ENCODE measurements around the gene ARMCX6. TPM values are rescaled to one million over a fixed set of nuclear protein-coding genes. Genes with fewer than 3 reads are reported as not detected.

Gene ARMCX6
- total RNA-seq, result 24.1 and 32.9 TPM in 2 replicates
- 93.4 and 94.6 TPM in 2 replicates for polyA plus RNA-seq
- 72.7 and 78.9 TPM in 2 replicates for polyA plus RNA-seq (2012)
- 14.0 and 19.0 TPM in 2 replicates for polyA minus RNA-seq (ENCODE audit: low replicate concordance)

DNA sequence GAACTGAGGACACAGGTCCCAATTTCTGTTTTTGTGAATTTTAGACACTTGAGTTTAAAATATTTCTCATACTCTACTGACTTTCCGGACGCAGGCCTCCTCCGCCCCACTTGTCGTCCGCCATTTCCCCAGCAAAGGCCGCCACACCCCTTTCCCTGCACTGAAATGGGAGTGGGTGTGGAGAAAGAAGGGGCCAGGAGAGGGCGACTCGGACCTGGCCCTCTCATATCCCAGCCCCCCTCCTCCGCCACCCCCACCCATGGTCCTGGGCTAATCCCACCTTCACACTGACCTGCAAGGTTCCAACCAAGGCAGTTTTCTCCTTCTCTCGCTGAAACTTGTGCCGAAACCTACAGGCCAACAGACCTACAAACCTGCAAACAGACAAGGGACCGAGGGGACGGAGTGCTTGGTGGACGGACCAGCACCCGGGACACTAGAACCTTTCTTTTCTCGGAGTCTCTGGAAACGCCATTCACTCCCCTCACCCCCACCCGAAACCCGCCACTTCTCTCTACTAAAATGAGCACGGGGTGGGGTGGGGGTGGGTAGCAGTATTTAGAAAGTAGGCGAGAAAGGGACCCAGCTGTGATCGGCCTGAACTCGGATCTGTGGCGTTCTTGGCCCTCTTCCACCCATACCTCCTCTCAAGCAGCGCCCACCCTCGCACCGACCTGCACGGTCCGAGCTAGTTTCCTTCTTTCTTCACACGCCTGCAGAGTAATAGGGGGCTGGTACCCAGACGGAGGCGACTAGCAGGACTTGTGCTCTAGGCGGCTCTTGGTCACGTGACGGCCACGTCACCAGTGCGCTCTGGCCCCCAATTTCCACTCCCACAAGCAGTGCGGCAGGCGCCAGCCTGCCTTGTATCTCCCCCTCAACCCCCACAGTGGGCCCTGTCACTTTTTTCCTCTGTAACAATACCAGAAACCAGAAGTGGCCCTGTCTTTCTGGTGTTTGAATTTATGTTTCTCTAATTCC is at the start of gene ARMCX6:
ARMCX6 (minus strand) TSS at position 790 of the 981 bp plus-strand sequence. CDS start 1,380 bp downstream, outside the sequence.
- no peak for TF ChIP-seq EZH2 (IDR thresholded peaks at IDR 0.05; ENCODE audit: low read length, missing control alignments)
- TF ChIP-seq, protein P1, sequence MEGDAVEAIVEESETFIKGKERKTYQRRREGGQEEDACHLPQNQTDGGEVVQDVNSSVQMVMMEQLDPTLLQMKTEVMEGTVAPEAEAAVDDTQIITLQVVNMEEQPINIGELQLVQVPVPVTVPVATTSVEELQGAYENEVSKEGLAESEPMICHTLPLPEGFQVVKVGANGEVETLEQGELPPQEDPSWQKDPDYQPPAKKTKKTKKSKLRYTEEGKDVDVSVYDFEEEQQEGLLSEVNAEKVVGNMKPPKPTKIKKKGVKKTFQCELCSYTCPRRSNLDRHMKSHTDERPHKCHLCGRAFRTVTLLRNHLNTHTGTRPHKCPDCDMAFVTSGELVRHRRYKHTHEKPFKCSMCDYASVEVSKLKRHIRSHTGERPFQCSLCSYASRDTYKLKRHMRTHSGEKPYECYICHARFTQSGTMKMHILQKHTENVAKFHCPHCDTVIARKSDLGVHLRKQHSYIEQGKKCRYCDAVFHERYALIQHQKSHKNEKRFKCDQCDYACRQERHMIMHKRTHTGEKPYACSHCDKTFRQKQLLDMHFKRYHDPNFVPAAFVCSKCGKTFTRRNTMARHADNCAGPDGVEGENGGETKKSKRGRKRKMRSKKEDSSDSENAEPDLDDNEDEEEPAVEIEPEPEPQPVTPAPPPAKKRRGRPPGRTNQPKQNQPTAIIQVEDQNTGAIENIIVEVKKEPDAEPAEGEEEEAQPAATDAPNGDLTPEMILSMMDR (conservative IDR thresholded peaks at IDR 0.05 in 1 of 2, IDR thresholded peaks at IDR 0.05 in 1 of 2; ENCODE audit: low read depth in 1 of 2, low read length in 2 of 2), result peak in 1 of 2 donors; percentile 23

DNA sequence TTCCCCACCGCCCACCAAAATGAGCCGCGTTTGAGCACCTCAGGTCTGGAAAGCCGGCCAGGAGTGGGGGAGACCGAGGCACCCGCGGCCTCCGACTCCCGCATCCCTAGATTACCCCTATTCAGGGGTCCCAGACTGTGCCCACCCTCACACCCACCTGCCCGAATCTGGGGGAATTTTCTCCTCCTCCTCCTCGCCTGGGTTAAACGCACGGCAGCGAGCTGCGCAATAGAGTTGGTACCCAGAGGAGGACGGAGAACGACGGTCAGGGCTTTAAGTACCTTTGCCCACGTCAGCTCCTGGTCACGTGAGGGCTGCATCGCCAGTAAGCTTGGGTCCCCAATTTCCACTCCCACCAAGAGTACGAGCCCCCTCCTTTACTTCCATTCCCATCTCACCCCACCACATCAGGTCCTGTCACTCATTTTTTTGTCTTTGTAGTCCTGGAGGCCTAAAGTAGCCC is 41.8 kb upstream of the ARMCX6 start, which contains the start of gene ARMCX2:
ARMCX2 (minus strand) TSS at position 250 of the 463 bp plus-strand sequence. CDS start 2,262 bp downstream, outside the sequence.
- H3K79me2 ChIP-seq (ENCODE audit: control insufficient read depth, insufficient read depth, low read length), result no peaks in the 10 kb centered on the region
- no peak for TF ChIP-seq EZH2 (IDR thresholded peaks at IDR 0.05; ENCODE audit: low read length, missing control alignments)
- TF ChIP-seq, protein P1 (conservative IDR thresholded peaks at IDR 0.05 in 1 of 2, IDR thresholded peaks at IDR 0.05 in 1 of 2; ENCODE audit: low read depth in 1 of 2, low read length in 2 of 2), result no peak

More for the DNA sequence above, at the start of gene ARMCX6:
- H2AFZ ChIP-seq (ENCODE audit: low read length), result peak within 1 kb of the TSS; percentile 66
- H3K9me3 ChIP-seq (ENCODE audit: control insufficient read depth, insufficient read depth, low read depth, low read length), result no peaks in the 10 kb centered on the region
- H3K27ac ChIP-seq (ENCODE audit: insufficient read depth, low read length), result peak within 1 kb of the TSS; percentile 59
- H4K20me1 ChIP-seq (ENCODE audit: control insufficient read depth, extremely low read depth, insufficient read depth, low read length), result no peaks in the 10 kb centered on the region
- no peaks in the 10 kb centered on the region for H3K36me3 ChIP-seq (ENCODE audit: control insufficient read depth, insufficient read depth, low read length)
- DNase-seq (ENCODE audit: low read depth in 2 of 2), result peak; percentile 76 to 77
- H3K79me2 ChIP-seq (ENCODE audit: control insufficient read depth, insufficient read depth, low read length), result no peaks in the 10 kb centered on the region
- H3K4me2 ChIP-seq (ENCODE audit: extremely low read depth, insufficient read depth, low read length), result peak within 1 kb of the TSS; percentile 81
- H3K4me1 ChIP-seq (ENCODE audit: control insufficient read depth, extremely low read depth, insufficient read depth, low read length), result no peaks in the 10 kb centered on the region
- H3K9ac ChIP-seq (ENCODE audit: insufficient read depth, low read length), result peak within 1 kb of the TSS; percentile 42
- no peaks in the 10 kb centered on the region for H3K27me3 ChIP-seq (ENCODE audit: control insufficient read depth, insufficient read depth, low read length)
- peak within 1 kb of the TSS; percentile 49 to 84 (median 70) for H3K4me3 ChIP-seq (replicated peaks in 1 of 4; ENCODE audit: control extremely low read depth in 1 of 4, insufficient read depth in 1 of 4, low read depth in 3 of 4, low read length in 4 of 4)

More for the DNA sequence above, 41.8 kb upstream of the ARMCX6 start, which contains the start of gene ARMCX2:
- Histone ChIP-seq H3K36me3 (ENCODE audit: control insufficient read depth, insufficient read depth, low read length) (peaks cover 3% of the 10 kb centered on the region), H2AFZ (ENCODE audit: low read length) (peak within 1 kb of the TSS; percentile 55), H3K27ac (ENCODE audit: insufficient read depth, low read length) (no peak within 1 kb of the TSS), H3K9ac (ENCODE audit: insufficient read depth, low read length) (peak within 1 kb of the TSS; percentile 46), H3K4me2 (ENCODE audit: extremely low read depth, insufficient read depth, low read length) (peak within 1 kb of the TSS; percentile 40), H4K20me1 (ENCODE audit: control insufficient read depth, extremely low read depth, insufficient read depth, low read length) (no peaks in the 10 kb centered on the region), H3K4me3 (replicated peaks in 1 of 4; ENCODE audit: control extremely low read depth in 1 of 4, insufficient read depth in 1 of 4, low read depth in 3 of 4, low read length in 4 of 4) (peak within 1 kb of the TSS; percentile 58 to 67 (median 66)), H3K27me3 (ENCODE audit: control insufficient read depth, insufficient read depth, low read length) (no peaks in the 10 kb centered on the region), H3K9me3 (ENCODE audit: control insufficient read depth, insufficient read depth, low read depth, low read length) (no peaks in the 10 kb centered on the region), H3K4me1 (ENCODE audit: control insufficient read depth, extremely low read depth, insufficient read depth, low read length) (no peaks in the 10 kb centered on the region)
- peak; percentile 71 to 74 for DNase-seq (ENCODE audit: low read depth in 2 of 2)
